ENCODE measurements around the gene FOXE3. TPM values are rescaled to one million over a fixed set of nuclear protein-coding genes. Genes with fewer than 3 reads are reported as not detected.

Gene FOXE3
- total RNA-seq, 2 donors from 2014 or later, result 0.11 to 0.49 TPM

DNA sequence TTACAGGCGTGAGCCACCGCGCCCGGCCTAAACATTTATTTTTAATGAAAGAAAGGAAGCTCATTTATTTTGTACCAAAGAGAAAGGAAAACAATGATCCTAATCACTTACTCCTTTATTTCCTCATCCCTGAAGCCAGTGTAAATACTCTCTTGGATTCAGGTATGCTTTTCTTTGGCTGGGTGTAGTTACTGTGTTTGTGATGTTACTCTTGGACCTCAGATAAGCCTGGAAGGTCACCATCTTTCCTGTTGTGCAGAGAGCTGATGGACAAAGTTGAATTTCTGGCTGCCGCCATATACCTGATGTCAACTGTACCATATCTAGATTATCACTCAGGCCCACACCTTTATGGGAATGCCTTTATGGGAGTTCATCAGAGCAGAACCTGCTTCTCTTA lies 35.4 kb upstream of the FOXE3 start:
- no peak for DNase-seq
- TF ChIP-seq, protein P1, sequence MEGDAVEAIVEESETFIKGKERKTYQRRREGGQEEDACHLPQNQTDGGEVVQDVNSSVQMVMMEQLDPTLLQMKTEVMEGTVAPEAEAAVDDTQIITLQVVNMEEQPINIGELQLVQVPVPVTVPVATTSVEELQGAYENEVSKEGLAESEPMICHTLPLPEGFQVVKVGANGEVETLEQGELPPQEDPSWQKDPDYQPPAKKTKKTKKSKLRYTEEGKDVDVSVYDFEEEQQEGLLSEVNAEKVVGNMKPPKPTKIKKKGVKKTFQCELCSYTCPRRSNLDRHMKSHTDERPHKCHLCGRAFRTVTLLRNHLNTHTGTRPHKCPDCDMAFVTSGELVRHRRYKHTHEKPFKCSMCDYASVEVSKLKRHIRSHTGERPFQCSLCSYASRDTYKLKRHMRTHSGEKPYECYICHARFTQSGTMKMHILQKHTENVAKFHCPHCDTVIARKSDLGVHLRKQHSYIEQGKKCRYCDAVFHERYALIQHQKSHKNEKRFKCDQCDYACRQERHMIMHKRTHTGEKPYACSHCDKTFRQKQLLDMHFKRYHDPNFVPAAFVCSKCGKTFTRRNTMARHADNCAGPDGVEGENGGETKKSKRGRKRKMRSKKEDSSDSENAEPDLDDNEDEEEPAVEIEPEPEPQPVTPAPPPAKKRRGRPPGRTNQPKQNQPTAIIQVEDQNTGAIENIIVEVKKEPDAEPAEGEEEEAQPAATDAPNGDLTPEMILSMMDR (IDR thresholded peaks at IDR 0.05), result no peak
- Histone ChIP-seq H3K9me3 (no peaks in the 10 kb centered on the region), H3K4me3 (no peak overlapping the region), H3K4me1 (no peaks in the 10 kb centered on the region), H3K36me3 (no peaks in the 10 kb centered on the region), H3K27me3 (no peaks in the 10 kb centered on the region), H3K9ac (ENCODE audit: low read depth in 2 of 2, low read length in 2 of 2) (no peak overlapping the region), H3K27ac (no peak overlapping the region)
- intact Hi-C loops (cut with DNase I), result no loop called here

DNA sequence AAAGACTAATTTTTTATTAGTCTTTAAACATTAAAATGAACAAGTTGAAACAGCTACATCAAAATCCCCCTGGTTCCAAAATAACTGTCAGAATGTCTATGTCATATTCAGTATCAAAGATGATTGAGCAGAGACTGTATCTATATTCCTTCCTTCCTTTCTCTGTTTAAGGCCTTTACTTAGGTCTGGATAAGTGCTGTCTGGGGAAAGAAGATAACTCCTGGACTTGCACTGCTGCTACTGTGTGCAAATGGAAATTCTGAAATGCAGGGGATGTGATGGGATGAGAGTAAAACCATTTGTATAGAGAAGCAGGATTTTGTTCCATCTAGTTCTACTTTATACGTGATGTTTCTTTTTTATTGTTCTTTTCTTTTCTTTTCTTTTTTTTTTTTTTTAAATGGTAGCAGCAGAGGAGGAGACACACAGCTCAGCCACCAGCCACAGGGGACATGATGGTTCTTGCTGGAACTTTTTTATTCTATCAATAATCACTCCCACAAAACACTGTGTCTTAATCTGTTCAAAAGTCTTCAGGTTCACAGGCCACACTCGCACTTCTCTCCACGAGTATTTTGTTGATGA lies 33.6 kb upstream of the FOXE3 start:
- no peak for DNase-seq
- no peaks in the 10 kb centered on the region for H3K9me3 ChIP-seq
- intact Hi-C loops (cut with DNase I), result no loop called here
- H3K36me3 ChIP-seq, result no peaks in the 10 kb centered on the region
- H3K27ac ChIP-seq, result no peak overlapping the region
- TF ChIP-seq, protein P1 (IDR thresholded peaks at IDR 0.05), result no peak
- no peaks in the 10 kb centered on the region for H3K27me3 ChIP-seq
- no peaks in the 10 kb centered on the region for H3K4me1 ChIP-seq
- no peak overlapping the region for H3K9ac ChIP-seq (ENCODE audit: low read depth in 2 of 2, low read length in 2 of 2)
- H3K4me3 ChIP-seq, result no peak overlapping the region

DNA sequence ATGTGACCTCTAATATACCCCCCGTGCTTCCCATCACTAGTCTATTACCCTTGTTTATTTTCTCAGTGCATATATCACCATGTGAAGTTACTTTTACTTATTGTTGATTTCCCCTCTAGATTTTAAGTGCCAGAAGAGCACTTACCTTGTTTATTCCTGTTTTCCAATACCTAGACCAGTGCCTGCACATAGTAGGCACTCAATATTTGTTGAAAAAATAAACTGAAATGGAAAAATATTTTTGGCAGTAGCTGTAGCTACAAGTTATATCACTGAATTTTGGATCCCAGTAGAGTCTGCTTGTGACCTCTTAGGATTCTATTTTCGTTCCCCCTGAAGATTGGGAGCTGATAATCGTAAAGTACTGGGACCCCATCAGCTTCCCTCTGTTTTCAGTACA lies 32.0 kb upstream of the FOXE3 start:
- H3K4me3 ChIP-seq, result no peak overlapping the region

GRCh38 chr1:47385020-47385419 lies 31.1 kb upstream of the FOXE3 start:
- no peak for DNase-seq
- Histone ChIP-seq H3K27ac (no peak overlapping the region), H3K4me3 (no peak overlapping the region), H3K9me3 (no peaks in the 10 kb centered on the region), H3K36me3 (no peaks in the 10 kb centered on the region), H3K27me3 (no peaks in the 10 kb centered on the region), H3K4me1 (no peaks in the 10 kb centered on the region), H3K9ac (ENCODE audit: low read depth in 2 of 2, low read length in 2 of 2) (no peak overlapping the region)
- intact Hi-C loops (cut with DNase I), result no loop called here
- TF ChIP-seq, protein P1 (IDR thresholded peaks at IDR 0.05), result no peak

More for the DNA sequence above, 32.0 kb upstream of the FOXE3 start:
- no peak overlapping the region for H3K9ac ChIP-seq (ENCODE audit: low read depth in 2 of 2, low read length in 2 of 2)
- no peaks in the 10 kb centered on the region for H3K4me1 ChIP-seq
- no peak for DNase-seq
- no peaks in the 10 kb centered on the region for H3K36me3 ChIP-seq
- TF ChIP-seq, protein P1 (IDR thresholded peaks at IDR 0.05), result no peak
- intact Hi-C loops (cut with DNase I), result no loop called here
- H3K27ac ChIP-seq, result no peak overlapping the region
- H3K9me3 ChIP-seq, result no peaks in the 10 kb centered on the region
- no peaks in the 10 kb centered on the region for H3K27me3 ChIP-seq

- H3K27me3 ChIP-seq, result no peaks in the 10 kb centered on the region
- H3K9ac ChIP-seq (ENCODE audit: low read depth in 2 of 2, low read length in 2 of 2), result no peak overlapping the region
- no peak overlapping the region for H3K27ac ChIP-seq
- no peaks in the 10 kb centered on the region for H3K9me3 ChIP-seq
- H3K36me3 ChIP-seq, result no peaks in the 10 kb centered on the region
- intact Hi-C loops (cut with DNase I), result no loop called here
- no peak for DNase-seq
- no peaks in the 10 kb centered on the region for H3K4me1 ChIP-seq
- no peak overlapping the region for H3K4me3 ChIP-seq
- TF ChIP-seq, protein P1 (IDR thresholded peaks at IDR 0.05), result no peak
Measured at GRCh38 chr1:47386268-47386667, 29.8 kb upstream of the FOXE3 start.
